HepG2 (cell line): ENCODE data around the gene OSCP1. TPM values are rescaled to one million over a fixed set of nuclear protein-coding genes. Genes with fewer than 3 reads are reported as not detected.

Experiments
- AHDC1 ChIP-seq: sonication (generic); formaldehyde crosslinking; IDR thresholded peaks from 2 replicates; pipeline ENCODE4 v1.5.1; 2020; ENCODE audit warnings: mild to moderate bottlenecking, missing genetic modification reagents, borderline replicate concordance
- CAMTA2 ChIP-seq: sonication (generic); formaldehyde crosslinking; IDR thresholded peaks from 2 replicates; pipeline ENCODE4 v1.4.0; 2020; ENCODE audit warnings: mild to moderate bottlenecking, missing genetic modification reagents, borderline replicate concordance
- CBX2 ChIP-seq, 2 experiments: fragments of 200-600 bp in 1 of 2; sonication (generic); formaldehyde crosslinking in 1 of 2; IDR thresholded peaks; 2 replicates each; pipeline versions ENCODE4 v1.7.0 to v1.8.1; 2018 to 2022; ENCODE audit warnings: low read depth in 2 of 2, low read length in 1 of 2, mild to moderate bottlenecking in 1 of 2, missing genetic modification reagents in 1 of 2
- E2F2 ChIP-seq: sonication (generic); formaldehyde crosslinking; IDR thresholded peaks from 2 replicates; pipeline ENCODE4 v1.4.0; 2020; ENCODE audit warnings: missing genetic modification reagents, borderline replicate concordance
- EHMT2 ChIP-seq: fragments of 200-600 bp; sonication (generic); IDR thresholded peaks from 2 replicates; pipeline ENCODE4 v1.7.0; 2017; ENCODE audit warnings: antibody characterized with exemption, low read depth, low read length, borderline replicate concordance
- ETV6 ChIP-seq: sonication (generic); formaldehyde crosslinking; conservative IDR thresholded peaks from 2 replicates; pipeline ENCODE4 v1.4.0; 2020; ENCODE audit warnings: missing genetic modification reagents
- HMG20A ChIP-seq: IDR thresholded peaks from 2 replicates; pipeline ENCODE4 v1.6.1; 2016; ENCODE audit warnings: borderline replicate concordance
- IKZF5 ChIP-seq: IDR thresholded peaks from 2 replicates; pipeline ENCODE4 v1.6.1; 2018; ENCODE audit warnings: missing genetic modification reagents, mild to moderate bottlenecking, missing compliant biosample characterization
- ISL2 ChIP-seq: sonication (generic); formaldehyde crosslinking; IDR thresholded peaks from 2 replicates; pipeline ENCODE4 v1.5.0; 2020; ENCODE audit warnings: missing genetic modification reagents
- JUNB ChIP-seq: sonication (generic); formaldehyde crosslinking; IDR thresholded peaks from 2 replicates; pipeline ENCODE4 v1.8.0; 2022; ENCODE audit warnings: missing genetic modification reagents, mild to moderate bottlenecking, borderline replicate concordance
- MTA1 ChIP-seq: sonication (generic); formaldehyde crosslinking; IDR thresholded peaks from 2 replicates; pipeline ENCODE4 v1.4.0; 2020; ENCODE audit warnings: missing genetic modification reagents, mild to moderate bottlenecking, borderline replicate concordance
- PATZ1 ChIP-seq: sonication (generic); formaldehyde crosslinking; IDR thresholded peaks from 2 replicates; pipeline ENCODE4 v1.4.0; 2020; ENCODE audit warnings: missing genetic modification reagents
- RELA ChIP-seq: sonication (generic); formaldehyde crosslinking; IDR thresholded peaks from 2 replicates; pipeline ENCODE4 v1.4.0; 2020; ENCODE audit warnings: missing genetic modification reagents
- SALL2 ChIP-seq: sonication (generic); formaldehyde crosslinking; IDR thresholded peaks from 2 replicates; pipeline ENCODE4 v1.8.1; 2023; ENCODE audit warnings: mild to moderate bottlenecking, missing genetic modification reagents, inconsistent platforms
- ZNF256 ChIP-seq: sonication (generic); formaldehyde crosslinking; conservative IDR thresholded peaks from 2 replicates; pipeline ENCODE4 v1.4.0; 2020; ENCODE audit warnings: missing genetic modification reagents
- ZNF33A ChIP-seq: sonication (generic); formaldehyde crosslinking; IDR thresholded peaks from 2 replicates; pipeline ENCODE4 v1.5.1; 2020; ENCODE audit warnings: missing genetic modification reagents, mild to moderate bottlenecking, moderate library complexity, borderline replicate concordance
- ZNF431 ChIP-seq: sonication (generic); formaldehyde crosslinking; IDR thresholded peaks from 2 replicates; pipeline ENCODE4 v1.9.0; 2022; ENCODE audit warnings: missing genetic modification reagents, low read depth, mild to moderate bottlenecking, borderline replicate concordance
- ZNF44 ChIP-seq: sonication (generic); formaldehyde crosslinking; IDR thresholded peaks from 2 replicates; pipeline ENCODE4 v1.5.1; 2020; ENCODE audit warnings: mild to moderate bottlenecking, missing genetic modification reagents
- ZNF616 ChIP-seq: sonication (generic); formaldehyde crosslinking; IDR thresholded peaks from 2 replicates; pipeline ENCODE4 v1.5.0; 2020; ENCODE audit warnings: low read depth, mild to moderate bottlenecking, missing genetic modification reagents
- polyA plus RNA-seq, 8 experiments: library from polyadenylated mRNA; depleted of rRNA in 3 of 8; stranded (reverse) in 7 of 8; unstranded in 1 of 8; fragments of >200 nt; fragmentation: Illumina TruSeq in 4 of 8; extraction: Trizol in 4 of 8; gene quantifications; 2 replicates each; pipeline versions ENCODE4 v1.2.1 to v1.2.3, GENCODE V29; 2011 to 2016; ENCODE audit warnings: low read depth in 4 of 8, missing spikeins in 1 of 8, mixed read lengths in 1 of 8; ENCODE audit not compliant: insufficient read depth in 1 of 8
- total RNA-seq, 5 experiments: library from RNA; depleted of rRNA; stranded (reverse); fragments of >200 nt; fragmentation: Illumina TruSeq; extraction: Trizol; gene quantifications; 2 replicates each; pipeline ENCODE4 v1.2.3, GENCODE V29; 2016; ENCODE audit warnings: low read depth in 1 of 5

Gene OSCP1
- total and polyA plus RNA-seq, 2 of the 13 experiments (the other 11 are each of a cell fraction or from before 2014, with no cell fraction given), result 0.60 to 0.84 TPM

GRCh38 chr1:36369061-36369861, 81.0 kb downstream of the OSCP1 start (continued):
- TF ChIP-seq ISL2 (no peak), ZNF616 (no peak), ZNF431 (CRISPR knock-in tag) (no peak), ZNF44 (CRISPR knock-in tag) (no peak), ZNF256 (CRISPR knock-in tag) (no peak), ZNF33A (CRISPR knock-in tag) (no peak), AHDC1 (CRISPR knock-in tag) (no peak), EHMT2 (no peak), CAMTA2 (CRISPR knock-in tag) (no peak), ETV6 (no peak), CBX2 (IDR thresholded peaks at IDR 0.05; ENCODE audit: low read depth, low read length) (no peak), CBX2 (CRISPR knock-in tag; IDR thresholded peaks at IDR 0.05; ENCODE audit: low read depth) (no peak), JUNB (CRISPR knock-in tag) (no peak), HMG20A (CRISPR knock-in tag) (no peak), SALL2 (CRISPR knock-in tag) (no peak), PATZ1 (CRISPR knock-in tag) (peak; percentile 65), MTA1 (no peak), IKZF5 (CRISPR knock-in tag) (0 out of 2 replicates have a peak, but pooled peaks have one; percentile 28), RELA (CRISPR knock-in tag) (no peak), E2F2 (CRISPR knock-in tag) (no peak)
